ENCODE data around the gene APC2. TPM values are rescaled to one million over a fixed set of nuclear protein-coding genes. Genes with fewer than 3 reads are reported as not detected.

The APC2 gene
- total RNA-seq, 1 donor from 2014 or later, result 43.0 TPM

DNA sequence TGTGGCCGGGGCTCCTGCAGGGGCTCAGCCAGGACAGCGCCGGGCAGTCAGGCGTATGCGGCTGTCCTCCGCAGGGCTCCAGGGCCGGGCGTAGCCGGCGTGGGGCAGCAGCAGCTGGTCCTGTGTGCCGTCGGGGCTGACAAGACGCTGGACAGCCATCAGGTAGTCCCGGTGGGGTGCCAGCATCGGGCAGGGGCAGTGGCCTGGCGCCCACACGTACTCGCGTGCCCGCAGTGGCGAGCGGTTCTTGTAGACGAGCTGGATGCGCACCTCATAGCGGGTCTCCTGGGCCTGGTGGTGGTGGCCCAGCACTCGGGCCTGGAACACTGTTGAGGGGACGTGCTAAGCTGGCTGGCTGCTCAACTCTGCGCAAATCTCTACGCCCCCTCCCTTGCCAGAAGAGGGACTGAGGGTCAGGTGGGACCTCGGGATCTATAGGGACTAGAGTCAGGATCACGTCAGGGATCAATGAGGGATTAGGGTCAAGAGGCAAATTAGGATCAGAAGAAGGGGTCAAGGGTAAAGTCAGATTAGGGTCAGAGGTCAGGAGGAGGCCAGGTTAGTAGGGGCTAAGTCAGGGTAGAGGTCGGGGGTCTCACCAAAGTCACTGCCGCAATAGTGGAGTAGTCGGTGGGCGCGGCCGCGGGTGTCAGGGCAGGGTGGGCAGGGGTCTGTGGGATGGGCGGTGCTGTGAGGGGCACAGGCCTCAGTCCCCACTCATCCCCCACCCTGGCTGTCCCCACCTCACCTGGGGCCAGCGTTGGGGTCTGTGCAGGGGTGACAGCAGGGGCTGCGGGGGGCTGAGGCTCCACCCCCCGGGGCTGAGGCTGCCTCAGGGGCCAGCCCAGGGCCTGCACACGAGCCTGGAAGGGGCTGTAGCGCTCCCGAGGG, 56.3 kb downstream of the APC2 start:
- H3K27me3 Mint-ChIP-seq (ENCODE audit: low read depth), result peaks cover 60% of the 10 kb centered on the region

DNA sequence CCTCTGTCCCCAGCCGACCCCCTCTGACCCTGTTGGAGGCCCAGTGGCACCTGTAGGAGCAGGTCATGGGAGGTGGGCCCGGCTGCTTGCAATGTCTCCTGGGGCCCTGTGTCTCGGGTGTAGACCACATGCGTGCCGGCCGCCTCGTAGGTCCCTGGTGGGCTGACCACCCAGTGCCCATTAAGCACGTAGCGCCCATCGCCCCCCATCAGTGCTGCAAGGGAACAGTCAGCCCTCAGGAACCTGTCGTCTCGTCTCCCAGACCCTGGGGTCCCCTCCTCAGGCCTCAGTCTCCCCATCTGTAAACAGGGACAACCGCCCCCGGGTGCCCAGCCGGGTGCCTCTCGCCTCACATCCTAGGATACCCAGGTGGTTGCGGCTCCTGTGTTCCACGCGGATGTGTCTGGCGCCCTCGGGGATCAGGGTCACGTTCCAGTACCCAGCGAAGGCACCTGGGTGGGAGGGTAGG, 57.3 kb downstream of the APC2 start:
- Mint-ChIP-seq H3K36me3 (ENCODE audit: low read depth) (no peaks in the 10 kb centered on the region), H3K9me3 (peaks cover 2% of the 10 kb centered on the region), H3K27me3 (ENCODE audit: low read depth) (peaks cover 69% of the 10 kb centered on the region), H3K27ac (ENCODE audit: unreplicated experiment) (no peak overlapping the region), H3K4me1 (peaks cover 14% of the 10 kb centered on the region), H3K4me3 (no peak overlapping the region)
- DNase-seq (ENCODE audit: low read depth, low spot score), result no peak
- TF ChIP-seq, protein P1, sequence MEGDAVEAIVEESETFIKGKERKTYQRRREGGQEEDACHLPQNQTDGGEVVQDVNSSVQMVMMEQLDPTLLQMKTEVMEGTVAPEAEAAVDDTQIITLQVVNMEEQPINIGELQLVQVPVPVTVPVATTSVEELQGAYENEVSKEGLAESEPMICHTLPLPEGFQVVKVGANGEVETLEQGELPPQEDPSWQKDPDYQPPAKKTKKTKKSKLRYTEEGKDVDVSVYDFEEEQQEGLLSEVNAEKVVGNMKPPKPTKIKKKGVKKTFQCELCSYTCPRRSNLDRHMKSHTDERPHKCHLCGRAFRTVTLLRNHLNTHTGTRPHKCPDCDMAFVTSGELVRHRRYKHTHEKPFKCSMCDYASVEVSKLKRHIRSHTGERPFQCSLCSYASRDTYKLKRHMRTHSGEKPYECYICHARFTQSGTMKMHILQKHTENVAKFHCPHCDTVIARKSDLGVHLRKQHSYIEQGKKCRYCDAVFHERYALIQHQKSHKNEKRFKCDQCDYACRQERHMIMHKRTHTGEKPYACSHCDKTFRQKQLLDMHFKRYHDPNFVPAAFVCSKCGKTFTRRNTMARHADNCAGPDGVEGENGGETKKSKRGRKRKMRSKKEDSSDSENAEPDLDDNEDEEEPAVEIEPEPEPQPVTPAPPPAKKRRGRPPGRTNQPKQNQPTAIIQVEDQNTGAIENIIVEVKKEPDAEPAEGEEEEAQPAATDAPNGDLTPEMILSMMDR (conservative IDR thresholded peaks at IDR 0.05), result no peak

More for the DNA sequence above, 56.3 kb downstream of the APC2 start:
- H3K9me3 Mint-ChIP-seq, result peaks cover 2% of the 10 kb centered on the region
- no peaks in the 10 kb centered on the region for H3K36me3 Mint-ChIP-seq (ENCODE audit: low read depth)
- TF ChIP-seq, protein P1 (conservative IDR thresholded peaks at IDR 0.05), result no peak
- peak overlapping the region; percentile 68 for H3K27ac Mint-ChIP-seq (ENCODE audit: unreplicated experiment)
- DNase-seq (ENCODE audit: low read depth, low spot score), result no peak
- peaks cover 14% of the 10 kb centered on the region for H3K4me1 Mint-ChIP-seq
- H3K4me3 Mint-ChIP-seq, result peak overlapping the region; percentile 57

GRCh38 chr19:1507763-1508506, 58.0 kb downstream of the APC2 start:
- peak; percentile 93 for DNase-seq (ENCODE audit: low read depth, low spot score)
- Mint-ChIP-seq H3K4me1 (peaks cover 14% of the 10 kb centered on the region), H3K27me3 (ENCODE audit: low read depth) (peaks cover 71% of the 10 kb centered on the region), H3K9me3 (peaks cover 2% of the 10 kb centered on the region), H3K4me3 (peak overlapping the region; percentile 88), H3K36me3 (ENCODE audit: low read depth) (no peaks in the 10 kb centered on the region), H3K27ac (ENCODE audit: unreplicated experiment) (peak overlapping the region; percentile 99)
- TF ChIP-seq, protein P1 (conservative IDR thresholded peaks at IDR 0.05), result no peak

- Mint-ChIP-seq H3K4me3 (peak overlapping the region; percentile 88), H3K27ac (ENCODE audit: unreplicated experiment) (no peak overlapping the region), H3K27me3 (ENCODE audit: low read depth) (peaks cover 66% of the 10 kb centered on the region), H3K4me1 (peaks cover 14% of the 10 kb centered on the region), H3K36me3 (ENCODE audit: low read depth) (no peaks in the 10 kb centered on the region), H3K9me3 (peaks cover 2% of the 10 kb centered on the region)
- DNase-seq (ENCODE audit: low read depth, low spot score), result no peak
- TF ChIP-seq, protein P1 (conservative IDR thresholded peaks at IDR 0.05), result no peak
These were observed 58.6 kb downstream of the APC2 start for GRCh38 chr19:1508507-1508856.

DNA sequence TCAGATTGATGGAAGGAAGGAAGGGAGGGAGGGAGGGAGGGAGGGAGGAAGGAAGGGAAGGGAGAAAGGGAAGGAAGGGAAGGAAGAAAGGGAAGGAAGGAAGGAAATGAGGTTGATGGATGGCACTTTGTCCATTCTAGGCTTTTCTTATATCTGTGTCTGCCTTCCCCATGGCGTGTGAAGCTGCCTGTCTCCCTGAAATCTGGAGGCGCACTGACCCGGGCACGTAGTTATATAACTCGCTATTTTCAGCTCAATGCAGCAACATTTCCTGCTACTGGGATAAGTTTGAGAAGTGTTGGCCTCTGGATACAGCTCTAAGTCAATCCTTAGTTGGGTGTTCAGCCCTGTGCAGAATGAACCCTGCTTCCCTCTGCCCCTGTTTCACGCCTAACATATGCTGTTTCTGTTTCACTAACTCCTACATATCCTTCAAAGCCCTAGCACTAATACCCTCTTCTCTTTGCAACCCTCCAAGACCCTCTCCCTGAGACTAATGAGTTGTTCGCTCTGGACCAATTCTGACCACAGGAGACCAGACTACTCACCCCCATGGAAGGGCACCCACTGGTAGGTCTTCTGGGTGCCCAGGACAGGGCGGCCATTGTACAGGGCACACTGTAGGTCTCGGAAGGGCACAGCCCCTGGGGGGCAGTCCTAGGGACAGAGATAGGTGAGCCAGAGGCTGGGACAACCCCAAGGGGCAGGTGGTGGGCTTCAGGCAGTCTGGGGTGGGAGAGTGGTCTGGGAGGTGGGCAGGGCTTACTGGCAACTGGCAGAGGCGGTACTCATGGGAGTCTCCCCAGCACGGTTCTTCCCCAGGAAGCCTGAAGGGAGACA, 59.9 kb downstream of the APC2 start:
- DNase-seq (ENCODE audit: low read depth, low spot score), result no peak
- no peaks in the 10 kb centered on the region for H3K36me3 Mint-ChIP-seq (ENCODE audit: low read depth)
- H3K9me3 Mint-ChIP-seq, result peaks cover 2% of the 10 kb centered on the region
- H3K4me1 Mint-ChIP-seq, result peaks cover 10% of the 10 kb centered on the region
- peak overlapping the region; percentile 32 for H3K4me3 Mint-ChIP-seq
- H3K27ac Mint-ChIP-seq (ENCODE audit: unreplicated experiment), result no peak overlapping the region
- TF ChIP-seq, protein P1 (conservative IDR thresholded peaks at IDR 0.05), result no peak
- H3K27me3 Mint-ChIP-seq (ENCODE audit: low read depth), result peaks cover 62% of the 10 kb centered on the region

All from neural crest cell (in vitro differentiated cells).